Stimulated activated naive CD8-positive, alpha-beta T cell treated with anti-CD3 and anti-CD28 coated beads, Interleukin-15, Interleukin-2, amounts not matched to agents 100 ng/mL and 50 ng/mL, for 24 hours (primary cell): Measurements from ENCODE around the gene PACRG.

Experiments
- H3K27ac Mint-ChIP-seq: one replicate; pipeline ENCODE4 v1.8.0; 2021; ENCODE audit warnings: mild to moderate bottlenecking, mixed read lengths
- H3K27me3 Mint-ChIP-seq: one replicate; pipeline ENCODE4 v1.8.0; 2021; ENCODE audit warnings: mixed read lengths
- H3K36me3 Mint-ChIP-seq: one replicate; pipeline ENCODE4 v1.8.0; 2021; ENCODE audit warnings: low read depth, mixed read lengths
- H3K4me1 Mint-ChIP-seq: one replicate; pipeline ENCODE4 v1.8.0; 2021; ENCODE audit warnings: low read depth, mixed read lengths
- H3K4me3 Mint-ChIP-seq: one replicate; pipeline ENCODE4 v1.8.0; 2021; ENCODE audit warnings: mild to moderate bottlenecking, mixed read lengths
- H3K9me3 Mint-ChIP-seq: one replicate; pipeline ENCODE4 v1.8.0; 2021; ENCODE audit warnings: mixed read lengths

The PACRG gene

DNA sequence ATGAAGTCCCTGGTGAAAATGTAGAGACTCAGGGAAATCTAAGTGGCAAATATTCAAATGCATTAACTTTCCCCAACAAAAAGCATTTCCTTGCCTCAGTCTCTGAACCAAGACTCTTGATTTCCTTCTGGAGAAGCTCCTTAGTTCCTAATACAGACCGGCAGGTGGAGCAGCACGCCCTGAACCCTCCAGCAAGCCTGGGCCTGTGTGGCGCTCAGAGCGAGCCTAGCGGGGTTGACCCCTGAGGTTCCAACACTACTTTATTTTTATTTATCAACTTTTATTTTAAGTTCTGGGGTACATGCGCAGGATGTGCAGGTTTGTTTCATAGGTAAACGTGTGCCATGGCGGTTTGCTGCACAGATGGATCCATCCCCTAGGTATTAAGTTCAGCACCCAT is 50.8 kb downstream of the PACRG start:
- Mint-ChIP-seq H3K27ac (no peak overlapping the region), H3K4me3 (no peak overlapping the region), H3K27me3 (no peaks in the 10 kb centered on the region), H3K9me3 (peaks cover 10% of the 10 kb centered on the region), H3K36me3 (no peaks in the 10 kb centered on the region), H3K4me1 (no peaks in the 10 kb centered on the region)

DNA sequence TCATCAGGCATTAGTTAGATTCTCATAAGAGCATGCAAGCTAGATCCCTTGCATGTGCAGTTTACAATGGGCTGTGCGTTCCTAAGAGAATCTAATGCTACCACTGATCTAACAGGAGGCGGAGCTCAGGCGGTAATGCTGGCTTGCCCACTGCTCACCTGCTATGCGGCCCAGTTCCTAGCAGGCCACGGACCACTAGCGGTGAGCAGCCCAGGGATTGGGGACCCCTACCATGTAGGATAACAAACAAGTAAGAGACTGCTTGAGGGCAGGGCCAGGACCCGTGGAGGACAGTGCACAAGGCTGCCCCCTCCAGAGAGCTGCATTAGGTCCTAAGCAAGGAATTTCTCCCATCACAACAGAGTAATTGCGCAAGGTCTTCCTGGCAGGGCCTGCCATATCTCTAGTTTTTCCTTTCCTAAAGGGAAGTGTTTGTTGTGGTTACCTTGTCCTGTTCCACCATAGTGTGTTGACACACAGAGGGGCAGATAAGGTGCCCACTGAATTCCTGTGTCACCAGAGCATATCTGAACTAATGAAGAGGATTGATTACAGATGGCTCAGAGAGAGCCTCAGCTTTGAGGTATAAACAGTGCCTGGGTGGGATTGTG is 58.0 kb downstream of the PACRG start:
- Mint-ChIP-seq H3K9me3 (peaks cover 9% of the 10 kb centered on the region), H3K4me1 (no peaks in the 10 kb centered on the region), H3K27me3 (no peaks in the 10 kb centered on the region), H3K4me3 (no peak overlapping the region), H3K36me3 (no peaks in the 10 kb centered on the region), H3K27ac (no peak overlapping the region)

DNA sequence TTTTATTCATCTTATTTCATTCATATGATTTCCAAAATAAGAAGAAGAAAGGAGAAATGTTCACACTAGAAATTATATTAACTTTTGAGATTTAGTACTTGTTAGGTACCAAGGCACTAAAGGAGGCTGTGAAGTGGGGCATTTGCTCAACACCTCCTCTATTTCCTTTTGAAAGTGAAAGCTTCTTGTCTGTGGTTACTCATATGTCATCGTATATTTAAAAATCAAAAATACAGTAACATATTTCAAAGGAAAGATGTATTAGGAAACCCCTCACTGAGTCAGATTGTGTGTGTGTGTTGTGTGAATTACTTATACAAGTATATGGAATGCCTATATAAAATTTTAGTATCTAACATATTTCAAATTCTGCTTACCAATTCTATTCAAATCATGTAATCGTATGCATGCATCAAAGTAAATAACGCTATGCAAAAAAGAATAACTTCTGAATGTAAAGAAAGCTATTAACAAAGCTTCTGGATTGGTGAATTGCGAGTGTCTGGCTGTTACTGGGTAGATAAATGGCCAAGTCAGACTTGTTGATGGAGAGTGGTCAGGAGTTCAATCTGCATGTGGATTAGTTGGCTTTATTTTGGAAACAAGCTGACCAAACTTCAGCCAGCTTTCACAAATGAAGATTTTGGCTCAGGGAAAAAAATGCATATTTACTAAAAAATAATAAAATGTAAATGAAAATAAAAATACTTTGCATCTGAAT is 70.9 kb downstream of the PACRG start:
- Mint-ChIP-seq H3K4me3 (no peak overlapping the region), H3K4me1 (peaks cover 15% of the 10 kb centered on the region), H3K27me3 (peaks cover 7% of the 10 kb centered on the region), H3K9me3 (no peaks in the 10 kb centered on the region), H3K36me3 (no peaks in the 10 kb centered on the region), H3K27ac (peak overlapping the region; percentile 36)

DNA sequence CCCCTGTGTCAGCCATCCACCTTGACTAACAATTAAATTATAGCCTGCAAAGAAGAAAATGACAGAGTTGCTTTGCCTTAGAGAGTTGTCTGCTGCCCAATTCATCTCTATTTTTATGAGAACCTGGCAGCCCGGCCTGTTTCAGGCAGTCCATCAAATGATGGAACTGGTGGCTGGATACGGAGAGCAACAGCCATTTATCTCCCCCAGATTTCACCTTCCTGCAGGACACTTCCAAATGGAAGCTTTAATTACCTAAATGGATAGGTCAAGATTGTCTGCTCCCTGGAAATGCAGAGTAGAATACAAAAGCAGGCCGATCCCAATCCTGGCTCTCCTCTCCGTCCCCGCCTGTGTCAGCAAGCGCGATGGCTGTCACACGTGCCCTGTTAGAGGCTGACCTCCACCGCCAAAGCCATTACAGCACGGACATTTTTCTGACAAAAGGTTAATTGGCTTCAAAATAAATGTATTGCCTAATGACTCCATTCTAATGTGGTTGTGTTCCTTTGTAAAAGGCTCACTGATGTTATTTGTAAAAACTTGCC is 86.7 kb downstream of the PACRG start:
- Mint-ChIP-seq H3K4me1 (no peaks in the 10 kb centered on the region), H3K27ac (no peak overlapping the region), H3K9me3 (peaks cover 8% of the 10 kb centered on the region), H3K36me3 (no peaks in the 10 kb centered on the region), H3K27me3 (no peaks in the 10 kb centered on the region), H3K4me3 (no peak overlapping the region)

DNA sequence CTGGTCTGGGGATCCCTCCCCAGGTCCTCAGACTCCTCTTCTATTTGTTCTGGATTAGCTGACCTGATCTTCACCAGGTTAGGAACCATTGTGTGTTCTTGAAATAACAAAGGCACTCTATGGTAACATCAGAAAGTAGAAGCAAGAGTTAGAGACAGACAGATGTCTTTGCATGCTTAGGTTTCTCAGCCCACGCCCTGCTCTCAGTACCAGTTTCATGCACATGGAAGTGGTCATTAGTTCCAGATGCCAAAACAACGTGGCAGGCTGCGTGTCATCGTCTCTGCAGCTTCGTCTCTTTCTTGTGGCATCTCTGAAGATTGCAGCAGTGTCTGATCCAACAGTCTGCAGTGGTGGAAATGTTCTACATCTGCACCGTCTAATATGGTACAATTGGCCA is 89.4 kb downstream of the PACRG start:
- Mint-ChIP-seq H3K4me3 (no peak overlapping the region), H3K9me3 (peaks cover 4% of the 10 kb centered on the region), H3K4me1 (no peaks in the 10 kb centered on the region), H3K27ac (no peak overlapping the region), H3K27me3 (no peaks in the 10 kb centered on the region), H3K36me3 (no peaks in the 10 kb centered on the region)

DNA sequence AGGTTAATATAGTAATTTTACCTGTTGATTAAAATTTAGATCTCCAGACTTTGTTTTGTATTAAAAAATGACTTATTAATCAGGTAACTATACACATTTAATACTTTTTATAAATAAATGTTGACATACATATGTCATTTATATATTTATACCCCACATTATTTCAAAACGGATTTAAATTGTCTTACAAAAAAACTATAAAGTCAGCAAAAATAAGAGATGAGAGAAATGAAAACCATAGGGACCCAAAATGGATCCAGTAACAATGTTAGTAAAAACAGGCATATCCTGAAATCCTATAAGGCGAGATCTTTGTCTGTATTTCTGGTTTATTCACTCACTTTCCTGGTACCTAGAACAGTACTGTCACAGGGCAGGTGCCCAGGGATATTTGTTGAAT is 91.5 kb downstream of the PACRG start:
- Mint-ChIP-seq H3K9me3 (peaks cover 4% of the 10 kb centered on the region), H3K27me3 (no peaks in the 10 kb centered on the region), H3K36me3 (no peaks in the 10 kb centered on the region), H3K4me1 (no peaks in the 10 kb centered on the region), H3K4me3 (no peak overlapping the region), H3K27ac (no peak overlapping the region)

DNA sequence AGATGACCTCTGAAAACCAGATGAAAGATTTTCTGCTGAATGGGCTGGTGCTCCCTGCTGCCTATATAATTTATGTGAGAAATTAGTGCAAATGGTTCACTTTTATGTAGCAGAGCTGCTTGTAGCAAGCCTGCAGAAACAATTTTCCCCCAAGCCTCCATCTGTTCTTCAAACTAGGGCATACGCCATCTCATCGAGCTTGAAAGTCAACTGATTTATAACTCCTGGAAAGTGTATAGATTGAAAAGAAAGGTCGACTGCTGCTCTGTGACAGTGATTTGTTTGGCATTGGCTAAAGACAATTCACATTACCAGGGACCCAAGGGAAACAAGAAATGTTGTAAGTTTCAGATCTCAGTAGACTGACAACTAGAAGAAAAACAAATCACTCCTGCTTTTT is 93.3 kb downstream of the PACRG start:
- Mint-ChIP-seq H3K4me1 (no peaks in the 10 kb centered on the region), H3K27ac (no peak overlapping the region), H3K27me3 (no peaks in the 10 kb centered on the region), H3K36me3 (no peaks in the 10 kb centered on the region), H3K9me3 (peaks cover 4% of the 10 kb centered on the region), H3K4me3 (no peak overlapping the region)

DNA sequence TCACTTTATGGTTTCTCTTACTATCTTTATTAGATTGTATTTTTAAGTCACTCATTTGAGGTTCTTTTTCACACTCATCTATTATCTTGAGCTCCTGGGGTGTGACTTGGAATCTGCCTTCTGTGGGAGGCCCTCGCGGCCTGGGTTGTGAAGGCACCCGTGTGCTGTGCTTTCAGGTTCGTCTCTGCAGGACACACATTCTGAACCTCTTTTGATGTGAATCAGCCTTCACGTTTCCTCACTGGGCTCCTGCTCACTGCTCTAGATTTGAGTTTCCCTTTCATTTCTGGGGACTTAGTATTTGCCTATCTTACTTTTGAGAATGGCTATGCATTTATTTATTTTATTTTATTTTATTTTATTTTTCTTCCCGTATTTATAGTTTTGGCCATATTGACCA is 97.8 kb downstream of the PACRG start:
- H3K36me3 Mint-ChIP-seq = no peaks in the 10 kb centered on the region
- no peaks in the 10 kb centered on the region for H3K27me3 Mint-ChIP-seq
- no peak overlapping the region for H3K4me3 Mint-ChIP-seq
- H3K27ac Mint-ChIP-seq = no peak overlapping the region
- peaks cover 4% of the 10 kb centered on the region for H3K9me3 Mint-ChIP-seq
- no peaks in the 10 kb centered on the region for H3K4me1 Mint-ChIP-seq

DNA sequence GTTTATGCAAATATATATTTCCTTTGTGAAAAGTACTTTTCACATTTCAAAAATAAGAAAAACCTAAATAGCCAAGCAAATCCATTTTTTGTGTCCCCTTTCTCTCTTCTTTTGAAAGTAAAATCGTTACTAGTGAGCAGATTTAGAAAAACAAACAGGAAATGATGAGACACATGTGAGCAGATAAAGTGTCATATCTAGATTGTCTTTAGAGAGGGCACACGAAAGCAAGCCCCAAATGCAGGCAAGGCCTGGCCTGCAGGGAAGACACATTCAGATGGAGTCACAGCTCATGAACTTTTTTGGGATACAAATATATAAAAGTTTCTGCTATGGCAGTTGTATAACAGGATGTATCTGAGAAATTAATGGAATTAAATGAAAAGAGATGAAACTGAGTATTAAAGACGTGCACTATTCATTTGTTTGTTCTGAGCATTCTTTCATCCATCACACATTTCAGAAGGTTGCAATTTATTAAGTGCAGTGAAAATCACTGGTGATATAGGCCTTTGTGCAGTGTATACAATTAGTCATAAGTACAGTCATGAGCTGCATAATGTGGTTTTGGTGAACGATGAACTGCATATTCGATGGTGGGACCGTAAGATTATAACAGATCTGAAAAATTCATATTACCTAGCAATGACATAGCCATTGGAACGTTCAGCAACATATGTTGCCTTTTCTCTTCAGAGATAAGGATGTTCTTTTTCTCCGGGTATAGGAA is 101.4 kb downstream of the PACRG start:
- no peaks in the 10 kb centered on the region for H3K4me1 Mint-ChIP-seq
- no peaks in the 10 kb centered on the region for H3K36me3 Mint-ChIP-seq
- H3K9me3 Mint-ChIP-seq = no peaks in the 10 kb centered on the region
- H3K27me3 Mint-ChIP-seq = no peaks in the 10 kb centered on the region
- H3K27ac Mint-ChIP-seq = no peak overlapping the region
- no peak overlapping the region for H3K4me3 Mint-ChIP-seq

DNA sequence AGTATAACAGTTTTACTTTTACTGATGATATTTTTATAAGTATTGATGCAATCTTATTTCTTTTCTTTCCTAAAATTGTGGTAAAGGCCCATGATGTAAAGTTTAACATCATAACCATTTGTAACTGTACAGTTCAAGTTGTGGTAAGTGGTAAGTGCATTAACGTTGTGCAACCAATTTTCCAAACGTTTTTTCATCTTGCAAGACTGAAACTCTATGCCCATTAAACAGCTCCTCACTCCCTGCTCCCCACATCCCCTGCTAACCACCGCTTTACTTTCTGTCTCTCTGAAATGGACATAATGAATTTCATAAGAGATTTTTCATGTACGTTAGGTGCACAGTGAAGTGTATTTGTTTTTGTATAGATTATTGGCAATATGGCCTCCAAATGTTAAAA is 106.0 kb downstream of the PACRG start:
- Mint-ChIP-seq H3K4me1 (no peaks in the 10 kb centered on the region), H3K36me3 (no peaks in the 10 kb centered on the region), H3K9me3 (peaks cover 8% of the 10 kb centered on the region), H3K4me3 (no peak overlapping the region), H3K27me3 (no peaks in the 10 kb centered on the region), H3K27ac (no peak overlapping the region)

DNA sequence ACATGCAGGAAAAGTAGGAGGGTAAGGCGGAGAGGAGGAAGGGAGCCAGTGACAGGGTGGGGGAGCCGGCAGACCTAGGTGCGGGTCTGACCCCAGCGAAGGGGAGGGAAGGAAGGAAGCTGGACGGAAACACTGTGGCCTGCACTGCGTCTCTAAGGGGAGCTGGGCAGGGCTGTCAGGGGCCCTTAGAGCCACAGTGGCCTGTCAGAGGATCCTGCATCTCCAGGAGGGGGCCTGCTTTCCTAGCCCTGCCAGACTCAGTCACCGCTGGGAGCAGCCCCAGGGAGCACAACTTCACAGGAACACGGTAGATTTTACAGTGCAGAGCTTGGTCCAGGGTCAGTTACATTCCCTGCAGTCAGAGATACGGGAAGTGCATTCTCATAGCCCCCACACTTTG is 118.2 kb downstream of the PACRG start:
- no peaks in the 10 kb centered on the region for H3K27me3 Mint-ChIP-seq
- H3K4me1 Mint-ChIP-seq = no peaks in the 10 kb centered on the region
- H3K4me3 Mint-ChIP-seq = no peak overlapping the region
- no peak overlapping the region for H3K27ac Mint-ChIP-seq
- H3K9me3 Mint-ChIP-seq = no peaks in the 10 kb centered on the region
- no peaks in the 10 kb centered on the region for H3K36me3 Mint-ChIP-seq

DNA sequence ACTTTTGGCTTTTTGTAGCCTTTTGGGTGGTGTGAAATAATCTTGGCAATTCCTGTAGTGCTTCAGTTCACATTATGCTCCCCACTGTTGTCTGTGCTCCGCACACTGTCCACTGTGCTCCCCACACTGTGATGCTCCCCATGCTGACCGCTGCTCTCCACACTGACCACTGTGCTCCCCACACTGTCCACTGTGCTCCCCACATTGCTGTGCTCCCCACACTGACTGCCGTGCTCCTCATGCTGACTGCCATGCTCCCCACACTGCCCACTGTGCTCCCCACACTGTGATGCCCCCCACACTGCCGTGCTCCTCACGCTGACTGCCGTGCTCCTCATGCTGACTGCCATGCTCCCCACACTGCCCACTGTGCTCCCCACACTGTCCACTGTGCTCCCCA is 118.9 kb downstream of the PACRG start:
- Mint-ChIP-seq H3K36me3 (no peaks in the 10 kb centered on the region), H3K4me1 (no peaks in the 10 kb centered on the region), H3K9me3 (no peaks in the 10 kb centered on the region), H3K27me3 (no peaks in the 10 kb centered on the region), H3K27ac (no peak overlapping the region), H3K4me3 (no peak overlapping the region)

DNA sequence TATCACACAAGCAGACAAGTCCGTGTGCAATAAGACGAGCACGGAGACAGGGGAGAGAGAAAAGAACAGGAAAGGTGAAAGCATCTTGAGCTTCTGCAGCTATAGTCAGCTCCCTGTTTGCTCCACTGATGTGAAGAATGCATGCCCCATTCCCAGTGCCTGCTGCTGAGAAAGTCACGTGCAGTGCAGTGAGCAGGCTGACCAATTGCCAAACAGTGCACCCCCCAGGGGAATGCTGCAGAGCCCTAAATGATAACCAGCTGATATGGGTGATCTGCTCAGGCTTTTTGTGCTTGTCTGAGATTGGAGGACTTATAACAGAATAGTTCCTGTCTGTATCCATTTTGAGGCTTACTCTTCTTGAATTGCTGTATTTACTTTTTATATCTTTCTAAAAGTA is 121.5 kb downstream of the PACRG start:
- Mint-ChIP-seq H3K9me3 (no peaks in the 10 kb centered on the region), H3K27me3 (no peaks in the 10 kb centered on the region), H3K4me1 (no peaks in the 10 kb centered on the region), H3K27ac (no peak overlapping the region), H3K4me3 (no peak overlapping the region), H3K36me3 (no peaks in the 10 kb centered on the region)

DNA sequence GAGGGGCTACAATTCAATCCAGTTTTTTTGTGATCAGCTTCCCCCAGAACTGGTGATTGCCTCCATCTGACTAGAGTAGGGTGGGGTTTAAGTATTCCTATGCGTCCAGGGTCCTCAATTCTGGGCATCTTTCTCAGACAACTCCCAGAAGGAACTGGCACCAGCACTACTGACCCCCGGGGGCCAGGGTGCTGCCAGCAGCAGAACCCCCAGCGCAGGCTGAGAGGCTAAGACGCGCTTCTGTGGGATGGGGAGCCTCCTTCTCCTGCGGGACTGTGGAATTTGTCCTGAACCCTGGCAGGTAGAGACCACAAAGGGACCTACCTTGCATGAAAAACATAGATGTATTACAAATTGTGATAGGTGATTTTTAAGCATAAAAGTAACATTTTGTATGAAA is 124.4 kb downstream of the PACRG start:
- H3K9me3 Mint-ChIP-seq = no peaks in the 10 kb centered on the region
- H3K27ac Mint-ChIP-seq = no peak overlapping the region
- no peak overlapping the region for H3K4me3 Mint-ChIP-seq
- no peaks in the 10 kb centered on the region for H3K36me3 Mint-ChIP-seq
- no peaks in the 10 kb centered on the region for H3K27me3 Mint-ChIP-seq
- no peaks in the 10 kb centered on the region for H3K4me1 Mint-ChIP-seq

DNA sequence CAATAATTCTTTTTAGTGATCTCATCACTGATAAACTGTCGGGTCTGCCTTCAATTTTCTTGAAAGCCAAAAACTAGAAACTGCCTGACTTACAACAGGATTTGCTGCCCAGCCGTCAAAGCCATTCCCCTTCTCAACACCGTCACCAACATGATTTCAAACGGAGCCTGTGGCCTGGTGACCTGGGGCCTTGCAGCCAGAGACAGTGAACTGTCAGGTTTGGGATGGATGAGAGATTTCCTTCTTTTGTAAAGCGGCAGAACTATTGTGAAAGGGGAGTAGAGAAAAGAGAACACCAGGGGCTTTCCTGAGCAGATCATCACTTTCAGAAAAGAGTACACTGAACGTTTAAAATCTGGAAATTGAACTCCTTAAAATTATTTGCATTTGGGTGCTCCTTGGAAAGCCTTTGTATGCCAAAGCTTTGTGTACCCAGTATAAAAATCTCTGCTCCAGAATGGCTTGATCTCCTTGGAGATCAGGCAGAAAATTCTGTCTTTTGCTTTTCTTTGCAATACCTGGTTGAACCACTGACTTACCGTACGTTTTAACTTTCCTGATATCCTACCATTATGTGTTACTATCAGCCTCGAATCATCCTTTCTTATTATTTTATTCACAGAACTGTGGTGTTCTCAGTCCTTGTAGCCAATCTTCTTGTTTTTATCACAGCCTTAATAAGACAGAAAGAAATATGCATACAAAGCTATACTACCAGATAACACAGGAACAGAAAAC is 125.2 kb downstream of the PACRG start:
- no peaks in the 10 kb centered on the region for H3K4me1 Mint-ChIP-seq
- H3K27ac Mint-ChIP-seq = no peak overlapping the region
- peaks cover 2% of the 10 kb centered on the region for H3K27me3 Mint-ChIP-seq
- no peaks in the 10 kb centered on the region for H3K36me3 Mint-ChIP-seq
- no peak overlapping the region for H3K4me3 Mint-ChIP-seq
- H3K9me3 Mint-ChIP-seq = no peaks in the 10 kb centered on the region
